NCI-H82 treated with DMSO at 0.1 percent for 48 hours (cell line): ENCODE measurements around the gene FAM118A.
"Not testable (repeated sequence)": the region's sequence is repeated elsewhere in the genome, so short reads cannot be mapped to it uniquely, and the experiment has no call there.

ENCODE experiments used
- DNase-seq: peaks from one replicate; lab custom pipeline; 2025; ENCODE audit not compliant: unreplicated experiment; lab: John Stamatoyannopoulos, UW

Gene FAM118A

GRCh38 chr22:45366713-45367112 lies 57.0 kb downstream of the FAM118A start:
- no peak for DNase-seq

GRCh38 chr22:45373592-45373991 lies 63.9 kb downstream of the FAM118A start:
- not testable (repeated sequence) for DNase-seq

GRCh38 chr22:45376009-45376408 lies 66.3 kb downstream of the FAM118A start:
- DNase-seq: no peak

- DNase-seq: no peak
Measured at GRCh38 chr22:45376703-45377102, 67.0 kb downstream of the FAM118A start.

GRCh38 chr22:45381348-45381747 lies 71.6 kb downstream of the FAM118A start:
- DNase-seq: no peak

- DNase-seq: no peak
Measured at GRCh38 chr22:45389546-45389945, 79.8 kb downstream of the FAM118A start.
